Hindlimb muscle (tissue), 1 donor: ENCODE results near the gene CTSO. TPM values are rescaled to one million over a fixed set of nuclear protein-coding genes. Genes with fewer than 3 reads are reported as not detected.
"Not testable (repeated sequence)": the region's sequence is repeated elsewhere in the genome, so short reads cannot be mapped to it uniquely, and the experiment has no call there.

Source experiments
- DNase-seq: peaks from one replicate; pipeline ENCODE4 v3.0.0-alpha.2; 2013
- polyA plus RNA-seq: library from polyadenylated mRNA; unstranded; fragments of 120-200 nt; gene quantifications from one replicate; pipeline ENCODE4 v1.2.1, GENCODE V29; 2013; ENCODE audit not compliant: insufficient read length

Gene CTSO
- polyA plus RNA-seq, 1 donor, result 24.0 TPM

- no peak for DNase-seq
Observed at GRCh38 chr4:155954118-155954685, 536 bp upstream of the CTSO start.

GRCh38 chr4:155952501-155952901, 1.2 kb downstream of the CTSO start:
- DNase-seq, result no peak

- no peak for DNase-seq
Observed at GRCh38 chr4:155950461-155950860, 3.2 kb downstream of the CTSO start.

GRCh38 chr4:155948541-155948940, 5.1 kb downstream of the CTSO start:
- DNase-seq, result no peak

- no peak for DNase-seq
Observed at GRCh38 chr4:155946486-155946885, 7.2 kb downstream of the CTSO start.

GRCh38 chr4:155944516-155944915, 9.2 kb downstream of the CTSO start:
- DNase-seq, result no peak

GRCh38 chr4:155943605-155944291, 9.9 kb downstream of the CTSO start:
- DNase-seq, result no peak

- DNase-seq, result no peak
Observed at GRCh38 chr4:155941820-155942219, 11.8 kb downstream of the CTSO start.

GRCh38 chr4:155941085-155941790, 12.4 kb downstream of the CTSO start:
- no peak for DNase-seq

- no peak for DNase-seq
Observed at GRCh38 chr4:155935389-155935986, 18.2 kb downstream of the CTSO start.

GRCh38 chr4:155934634-155935033, 19.0 kb downstream of the CTSO start:
- not testable (repeated sequence) for DNase-seq

- no peak for DNase-seq
Observed at GRCh38 chr4:155931634-155932033, 22.0 kb downstream of the CTSO start.

GRCh38 chr4:155930330-155930729, 23.3 kb downstream of the CTSO start:
- no peak for DNase-seq

GRCh38 chr4:155929833-155930232, 23.8 kb downstream of the CTSO start:
- DNase-seq, result no peak

- no peak for DNase-seq
Observed at GRCh38 chr4:155924637-155925036, 29.0 kb downstream of the CTSO start.

- no peak for DNase-seq
Observed at GRCh38 chr4:155921597-155921996, 32.1 kb downstream of the CTSO start.

GRCh38 chr4:155914782-155915181, 38.9 kb downstream of the CTSO start:
- no peak for DNase-seq

GRCh38 chr4:155911905-155912304, 41.8 kb downstream of the CTSO start:
- DNase-seq, result no peak

GRCh38 chr4:155909615-155910226, 43.9 kb downstream of the CTSO start:
- DNase-seq, result no peak

- DNase-seq, result no peak
Observed at GRCh38 chr4:155908187-155909139, 45.2 kb downstream of the CTSO start.

- DNase-seq, result peak; percentile 15
Observed at GRCh38 chr4:155907556-155907955, 46.1 kb downstream of the CTSO start.
